ENCODE measurements around the gene SVEP1. TPM values are rescaled to one million over a fixed set of nuclear protein-coding genes. Genes with fewer than 3 reads are reported as not detected.
"Not testable (repeated sequence)": the region's sequence is repeated elsewhere in the genome, so short reads cannot be mapped to it uniquely, and the experiment has no call there.

SVEP1 gene
- total RNA-seq, result 44.6 TPM

- peak; percentile 33 for DNase-seq
Measured at GRCh38 chr9:110579034-110579861, at the start of gene SVEP1. TSS of gene SVEP1 (minus strand) at chr9:110579741. CDS start at chr9:110579543, 198 bp downstream.

- no peak for DNase-seq
Measured at GRCh38 chr9:110626101-110626829, 46.7 kb upstream of the SVEP1 start.

- DNase-seq, result peak; percentile 56
Measured at GRCh38 chr9:110623462-110624025, 44.0 kb upstream of the SVEP1 start.

GRCh38 chr9:110622368-110622767, 42.8 kb upstream of the SVEP1 start:
- DNase-seq, result no peak

- peak; percentile 85 for DNase-seq
Measured at GRCh38 chr9:110620726-110621125, 41.2 kb upstream of the SVEP1 start.

- peak; percentile 14 for DNase-seq
Measured at GRCh38 chr9:110619831-110620230, 40.3 kb upstream of the SVEP1 start.

GRCh38 chr9:110615498-110615897, 36.0 kb upstream of the SVEP1 start:
- no peak for DNase-seq

- DNase-seq, result not testable (repeated sequence)
Measured at GRCh38 chr9:110614576-110614975, 35.0 kb upstream of the SVEP1 start.

GRCh38 chr9:110606179-110606790, 26.7 kb upstream of the SVEP1 start:
- no peak for DNase-seq

GRCh38 chr9:110605565-110605964, 26.0 kb upstream of the SVEP1 start:
- DNase-seq, result peak; percentile 8

GRCh38 chr9:110604171-110604601, 24.6 kb upstream of the SVEP1 start:
- DNase-seq, result no peak

GRCh38 chr9:110602281-110602680, 22.7 kb upstream of the SVEP1 start:
- no peak for DNase-seq

- DNase-seq, result no peak
Measured at GRCh38 chr9:110601098-110601497, 21.6 kb upstream of the SVEP1 start.

GRCh38 chr9:110599468-110599867, 19.9 kb upstream of the SVEP1 start:
- DNase-seq, result no peak

- DNase-seq, result no peak
Measured at GRCh38 chr9:110592044-110592830, 12.7 kb upstream of the SVEP1 start.

- no peak for DNase-seq
Measured at GRCh38 chr9:110591526-110591925, 12.0 kb upstream of the SVEP1 start.

GRCh38 chr9:110590816-110591215, 11.3 kb upstream of the SVEP1 start:
- no peak for DNase-seq

GRCh38 chr9:110588296-110588695, 8.8 kb upstream of the SVEP1 start:
- no peak for DNase-seq

GRCh38 chr9:110583237-110583636, 3.7 kb upstream of the SVEP1 start:
- DNase-seq, result peak; percentile 28

- no peak for DNase-seq
Measured at GRCh38 chr9:110582156-110582555, 2.6 kb upstream of the SVEP1 start.

GRCh38 chr9:110580850-110581249, 1.3 kb upstream of the SVEP1 start:
- peak; percentile 68 for DNase-seq

- peak; percentile 91 for DNase-seq
Measured at GRCh38 chr9:110579862-110580219, 300 bp upstream of the SVEP1 start.

Data from skin of body (tissue), 2 donors.